Central memory CD8-positive, alpha-beta T cell (primary cell): ENCODE data around the gene CADPS2.

Source experiments
- ATAC-seq: fragments of 150-1000 bp; cut with Tn5 transposase; replicated peaks from 2 replicates; pipeline ENCODE4 v1.10.0; 2022; ENCODE audit warnings: mild to moderate bottlenecking, moderate FRiP score, moderate number of reproducible peaks; ENCODE audit not compliant: poor library complexity, severe bottlenecking; ENCODE audit errors: extremely low read depth
- DNase-seq, 2 donors: peaks; one replicate each; pipeline ENCODE4 v3.0.0; 2021; ENCODE audit warnings: low spot score in 2 of 2
- H3K27ac Mint-ChIP-seq: one replicate; pipeline ENCODE4 v1.8.0; 2022; ENCODE audit warnings: low read depth, mild to moderate bottlenecking, moderate library complexity, mixed read lengths
- H3K27me3 Mint-ChIP-seq: one replicate; pipeline ENCODE4 v1.8.0; 2022; ENCODE audit warnings: mixed read lengths
- H3K36me3 Mint-ChIP-seq: one replicate; pipeline ENCODE4 v1.8.0; 2022; ENCODE audit warnings: mild to moderate bottlenecking, moderate library complexity, mixed read lengths; ENCODE audit not compliant: insufficient read depth
- H3K4me1 Mint-ChIP-seq: one replicate; pipeline ENCODE4 v1.8.0; 2022; ENCODE audit warnings: mixed read lengths
- H3K4me3 Mint-ChIP-seq: one replicate; pipeline ENCODE4 v1.8.0; 2022; ENCODE audit warnings: mild to moderate bottlenecking, moderate library complexity, mixed read lengths
- H3K9me3 Mint-ChIP-seq: one replicate; pipeline ENCODE4 v1.8.0; 2022; ENCODE audit warnings: mixed read lengths

The CADPS2 gene

DNA sequence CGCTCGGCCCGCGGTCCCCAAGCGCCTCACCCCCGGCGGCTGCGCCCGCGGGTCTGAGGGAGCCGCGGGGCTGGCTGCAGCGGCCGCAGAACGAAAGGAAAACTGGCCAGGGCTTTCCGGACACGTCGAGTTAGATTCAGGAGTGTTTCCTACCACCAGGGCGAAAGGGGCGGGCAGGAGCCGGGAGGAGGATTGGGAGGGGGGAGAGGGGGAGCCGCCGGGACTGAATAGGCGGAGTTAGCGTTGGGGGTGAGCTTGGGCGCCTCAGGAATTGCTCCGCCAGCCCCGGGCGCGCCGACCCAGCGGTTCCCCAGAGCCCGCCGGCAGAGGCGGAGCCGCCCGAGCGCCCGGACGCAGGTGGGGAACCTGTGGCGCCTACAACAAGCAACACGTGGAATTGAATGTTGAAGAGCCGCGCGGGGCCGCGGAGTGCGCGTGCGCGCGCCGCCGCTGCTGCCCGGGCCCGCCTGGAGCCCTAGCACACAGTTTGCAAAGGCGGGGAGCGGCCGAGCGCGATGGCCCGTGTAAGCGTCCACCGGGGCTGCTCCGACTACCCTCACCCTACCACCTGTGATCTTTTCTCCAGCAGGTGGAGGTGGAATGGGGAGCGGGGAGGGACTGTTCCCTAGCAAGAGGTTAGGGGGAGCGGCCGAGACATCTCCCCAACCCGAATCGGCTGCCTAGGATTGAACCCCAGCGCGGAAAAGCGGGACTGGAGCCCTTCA, at the start of gene CADPS2:
CADPS2 (minus strand) TSS at position 104 of the 725 bp plus-strand sequence. CDS start 123 bp downstream, outside the sequence.
- H3K27ac Mint-ChIP-seq: no peak within 1 kb of the TSS
- no peak within 1 kb of the TSS for H3K4me3 Mint-ChIP-seq
- H3K27me3 Mint-ChIP-seq: peaks cover 25% of the 10 kb centered on the region
- H3K4me1 Mint-ChIP-seq: no peaks in the 10 kb centered on the region
- peaks cover 6% of the 10 kb centered on the region for H3K9me3 Mint-ChIP-seq
- ATAC-seq (no peak), DNase-seq (no peak)
- H3K36me3 Mint-ChIP-seq: no peaks in the 10 kb centered on the region

DNA sequence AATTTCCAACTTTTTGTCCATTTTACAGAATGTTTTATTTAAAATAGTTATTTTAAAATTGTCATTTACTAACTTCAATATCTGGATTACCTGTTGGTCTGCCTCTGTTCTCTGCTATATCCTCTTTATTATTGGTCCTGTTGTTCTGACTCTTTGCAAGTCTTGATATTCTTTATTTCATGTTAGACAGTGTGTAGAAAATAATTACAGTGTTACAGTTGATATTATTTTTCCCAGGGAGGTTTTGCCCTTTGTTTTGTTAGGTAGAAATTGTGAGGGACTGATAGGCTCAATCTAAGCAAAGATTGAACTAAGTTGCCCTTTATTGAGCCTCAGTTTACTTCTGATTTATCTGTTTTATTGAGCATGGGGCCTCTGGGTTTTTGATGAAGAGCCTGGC, 49.4 kb upstream of the CADPS2 start:
- Mint-ChIP-seq H3K4me1 (no peaks in the 10 kb centered on the region), H3K27me3 (no peaks in the 10 kb centered on the region), H3K9me3 (peaks cover 27% of the 10 kb centered on the region), H3K27ac (no peak overlapping the region), H3K4me3 (no peak overlapping the region), H3K36me3 (peaks cover under 1% of the 10 kb centered on the region)
- ATAC-seq (no peak), DNase-seq (no peak)

DNA sequence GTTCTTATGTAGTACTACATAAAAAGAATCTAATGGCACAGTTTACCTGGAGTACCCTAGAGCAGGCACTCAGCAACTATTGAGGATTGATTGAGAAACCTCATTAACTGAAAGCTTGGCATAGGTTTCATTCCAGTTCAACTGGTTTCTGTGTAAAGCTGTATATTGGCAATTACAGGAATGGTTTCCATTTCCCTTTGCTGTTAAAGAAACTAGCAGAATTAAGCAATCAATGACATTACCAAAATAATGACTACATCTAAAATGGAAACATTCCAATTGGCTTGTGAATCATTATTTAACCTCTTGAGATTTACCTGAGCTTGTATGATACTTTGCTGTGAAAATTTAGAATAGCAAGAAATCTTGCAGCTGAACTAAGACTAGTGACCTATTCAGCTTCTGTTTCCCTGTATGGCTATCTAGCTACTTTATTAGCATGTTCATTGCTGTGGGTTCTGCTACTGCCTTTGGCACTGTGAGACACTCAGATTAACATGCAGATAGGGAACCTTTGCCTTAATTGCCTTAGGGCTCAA, 33.5 kb upstream of the CADPS2 start:
- Mint-ChIP-seq H3K36me3 (no peaks in the 10 kb centered on the region), H3K4me3 (no peak overlapping the region), H3K9me3 (peaks cover 2% of the 10 kb centered on the region), H3K27me3 (no peaks in the 10 kb centered on the region), H3K4me1 (no peaks in the 10 kb centered on the region), H3K27ac (no peak overlapping the region)
- ATAC-seq: no peak
- no peak for DNase-seq

DNA sequence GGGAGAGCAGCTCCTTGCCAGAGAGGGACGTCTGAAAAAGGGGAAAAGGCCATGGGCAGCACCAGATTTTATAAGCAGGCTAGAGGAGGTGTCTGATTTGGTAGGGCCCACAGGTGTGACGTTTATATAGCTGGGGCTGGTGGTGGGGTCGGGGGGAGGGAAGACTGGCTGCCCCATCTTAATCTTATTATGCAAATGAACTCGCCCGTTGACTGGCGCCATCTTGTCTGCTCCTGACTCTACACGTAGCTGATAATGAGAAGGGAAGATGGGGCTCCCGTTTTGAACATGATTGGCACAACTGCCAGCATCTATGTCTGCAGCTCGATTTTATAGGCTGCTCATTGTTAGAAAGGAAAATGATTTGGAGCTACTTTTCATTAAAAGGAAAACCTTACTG, 28.6 kb upstream of the CADPS2 start:
- ATAC-seq (no peak), DNase-seq (no peak)
- H3K4me1 Mint-ChIP-seq: no peaks in the 10 kb centered on the region
- H3K36me3 Mint-ChIP-seq: no peaks in the 10 kb centered on the region
- no peaks in the 10 kb centered on the region for H3K27me3 Mint-ChIP-seq
- H3K9me3 Mint-ChIP-seq: peaks cover 12% of the 10 kb centered on the region
- no peak overlapping the region for H3K27ac Mint-ChIP-seq
- no peak overlapping the region for H3K4me3 Mint-ChIP-seq

DNA sequence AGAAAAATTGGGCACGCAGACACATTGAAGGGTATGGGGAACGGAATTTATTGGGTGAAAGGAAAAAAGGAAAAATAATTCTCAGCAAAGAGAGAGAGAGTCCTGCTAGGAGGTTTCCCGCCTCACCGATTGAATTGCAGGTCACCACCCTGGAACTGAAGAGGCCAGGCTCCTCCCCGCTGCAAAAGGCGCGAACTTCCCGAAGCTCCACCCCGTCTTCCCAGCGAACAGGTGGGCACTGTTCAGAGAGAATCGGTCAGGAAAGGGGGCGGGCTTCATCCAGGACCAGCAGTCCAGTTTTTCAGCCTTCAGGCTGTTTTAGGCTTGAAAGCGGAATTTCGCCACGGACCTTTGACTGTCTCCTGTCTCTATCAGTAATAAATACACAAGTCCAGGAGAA, 27.3 kb upstream of the CADPS2 start:
- DNase-seq (no peak), ATAC-seq (no peak)
- Mint-ChIP-seq H3K4me1 (no peaks in the 10 kb centered on the region), H3K36me3 (no peaks in the 10 kb centered on the region), H3K4me3 (no peak overlapping the region), H3K27ac (no peak overlapping the region), H3K27me3 (no peaks in the 10 kb centered on the region), H3K9me3 (peaks cover 12% of the 10 kb centered on the region)

DNA sequence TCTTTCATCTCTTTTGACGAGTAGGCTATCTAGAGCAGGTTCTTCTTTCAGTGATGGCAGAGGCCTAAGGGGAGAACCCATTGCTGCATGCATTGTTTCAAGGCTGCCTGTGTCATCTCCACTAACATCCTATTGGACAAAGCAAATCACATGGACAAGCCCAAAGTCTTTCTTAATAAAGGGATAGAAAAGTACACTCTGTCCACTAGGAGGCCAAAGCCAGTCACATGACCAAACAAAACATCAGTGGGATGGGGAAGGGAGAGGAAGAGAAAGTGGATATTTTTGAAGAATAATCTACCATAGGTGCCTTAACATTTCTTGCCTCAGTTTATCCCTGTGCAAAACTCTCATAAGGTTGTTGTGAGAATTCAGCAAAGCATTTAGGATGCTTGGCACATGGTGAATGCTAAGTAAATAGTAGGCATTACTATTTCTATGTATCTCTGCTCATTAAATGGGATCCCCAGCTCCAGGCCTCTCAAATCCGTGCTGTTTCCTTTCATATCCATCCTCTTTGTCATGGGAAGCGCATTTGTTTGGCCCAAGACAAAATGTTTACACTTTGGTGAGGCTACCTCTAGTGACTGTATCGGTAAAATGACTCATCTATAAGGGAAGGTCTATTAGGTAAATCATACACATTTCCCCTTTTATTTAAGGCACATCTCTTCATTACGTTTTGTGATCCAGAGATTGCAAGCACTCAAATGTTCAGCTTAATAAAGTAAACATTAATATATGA, 16.7 kb upstream of the CADPS2 start:
- H3K9me3 Mint-ChIP-seq: peaks cover 9% of the 10 kb centered on the region
- DNase-seq: no peak
- no peak for ATAC-seq
- no peaks in the 10 kb centered on the region for H3K36me3 Mint-ChIP-seq
- H3K4me1 Mint-ChIP-seq: no peaks in the 10 kb centered on the region
- no peaks in the 10 kb centered on the region for H3K27me3 Mint-ChIP-seq
- no peak overlapping the region for H3K27ac Mint-ChIP-seq
- no peak overlapping the region for H3K4me3 Mint-ChIP-seq

DNA sequence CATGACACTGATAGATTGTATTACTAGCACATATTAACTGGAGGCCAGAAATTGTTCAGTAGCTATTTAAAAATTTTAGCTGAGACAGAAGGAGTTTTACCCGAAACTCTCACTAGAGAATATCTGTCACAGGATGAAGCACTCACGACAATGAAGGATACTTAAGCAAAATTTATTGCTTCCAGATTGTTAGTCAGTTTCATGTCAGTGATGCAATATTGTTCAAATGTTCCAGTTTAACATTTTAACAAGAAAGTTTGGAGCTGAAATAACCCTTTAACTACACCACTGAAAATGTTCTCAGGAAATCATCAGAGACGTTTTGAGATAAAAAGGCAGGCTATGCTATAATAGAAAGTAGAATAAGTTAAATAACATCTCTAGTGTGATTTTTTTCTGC, 15.0 kb upstream of the CADPS2 start:
- Mint-ChIP-seq H3K27me3 (no peaks in the 10 kb centered on the region), H3K9me3 (peaks cover 9% of the 10 kb centered on the region), H3K27ac (no peak overlapping the region), H3K36me3 (no peaks in the 10 kb centered on the region), H3K4me3 (no peak overlapping the region), H3K4me1 (no peaks in the 10 kb centered on the region)
- no peak for ATAC-seq
- DNase-seq: no peak

DNA sequence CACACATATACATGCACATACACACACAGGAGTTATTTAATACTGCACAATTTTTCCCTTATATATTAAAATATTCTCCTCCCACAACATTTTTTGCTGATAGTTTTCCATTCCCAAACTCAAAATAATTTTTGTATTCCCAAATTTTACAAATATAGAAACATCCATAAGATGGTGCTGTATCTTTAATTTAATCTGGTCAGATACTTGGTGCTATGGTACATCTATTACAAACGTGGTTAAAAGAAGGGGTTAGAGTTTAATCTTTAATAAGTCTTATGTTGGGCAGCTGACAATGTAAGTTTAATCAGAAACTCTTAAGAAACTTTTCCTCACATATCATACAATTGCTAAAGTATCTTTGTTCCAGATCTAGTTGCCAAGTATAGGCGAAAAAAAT, 10.2 kb upstream of the CADPS2 start:
- ATAC-seq: no peak
- no peak overlapping the region for H3K27ac Mint-ChIP-seq
- H3K9me3 Mint-ChIP-seq: no peaks in the 10 kb centered on the region
- no peak overlapping the region for H3K4me3 Mint-ChIP-seq
- H3K27me3 Mint-ChIP-seq: no peaks in the 10 kb centered on the region
- DNase-seq: no peak
- H3K4me1 Mint-ChIP-seq: no peaks in the 10 kb centered on the region
- no peaks in the 10 kb centered on the region for H3K36me3 Mint-ChIP-seq

DNA sequence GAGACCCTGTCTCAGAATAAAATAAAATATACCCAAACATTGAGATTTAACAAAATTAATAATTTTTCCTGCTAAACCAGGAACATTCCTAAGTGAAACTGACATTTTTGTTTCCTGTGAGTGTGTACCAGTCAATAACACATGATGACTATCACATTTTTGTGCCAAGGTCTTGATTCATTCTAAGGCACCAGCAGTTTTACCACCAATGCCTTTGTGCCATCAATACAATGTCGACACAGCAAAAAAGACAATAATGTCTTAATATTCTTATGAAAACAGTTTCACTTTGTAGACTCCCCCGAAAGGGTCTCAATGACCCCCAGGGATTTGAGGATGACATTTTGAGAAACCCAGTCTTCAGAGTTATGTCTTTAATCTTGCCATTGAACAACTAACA, 7.2 kb upstream of the CADPS2 start:
- DNase-seq: no peak
- H3K36me3 Mint-ChIP-seq: no peaks in the 10 kb centered on the region
- peaks cover 7% of the 10 kb centered on the region for H3K27me3 Mint-ChIP-seq
- H3K4me3 Mint-ChIP-seq: no peak overlapping the region
- peaks cover 6% of the 10 kb centered on the region for H3K9me3 Mint-ChIP-seq
- ATAC-seq: no peak
- H3K4me1 Mint-ChIP-seq: no peaks in the 10 kb centered on the region
- no peak overlapping the region for H3K27ac Mint-ChIP-seq

DNA sequence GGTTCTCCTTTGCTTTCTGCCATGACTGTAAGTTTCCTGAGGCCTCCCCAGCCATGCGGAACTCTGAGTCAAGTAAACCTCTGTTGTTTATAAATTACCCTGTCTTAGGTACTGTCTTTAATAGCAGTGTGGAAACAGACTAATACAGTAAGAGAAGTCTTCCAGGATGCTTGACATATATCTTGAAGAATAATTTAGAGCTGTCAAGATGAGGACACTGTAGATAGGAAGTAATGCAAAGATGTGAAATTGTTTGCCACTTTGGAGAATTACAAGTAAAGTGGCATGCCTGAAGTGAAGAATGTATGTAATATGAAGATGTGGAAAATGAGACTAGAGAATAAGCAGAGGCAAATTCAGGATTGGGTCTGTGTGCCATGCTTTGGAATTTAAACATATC, 2.9 kb upstream of the CADPS2 start:
- DNase-seq (no peak), ATAC-seq (no peak)
- Mint-ChIP-seq H3K9me3 (peaks cover 6% of the 10 kb centered on the region), H3K4me3 (no peak overlapping the region), H3K27me3 (peaks cover 25% of the 10 kb centered on the region), H3K36me3 (no peaks in the 10 kb centered on the region), H3K27ac (no peak overlapping the region), H3K4me1 (no peaks in the 10 kb centered on the region)

DNA sequence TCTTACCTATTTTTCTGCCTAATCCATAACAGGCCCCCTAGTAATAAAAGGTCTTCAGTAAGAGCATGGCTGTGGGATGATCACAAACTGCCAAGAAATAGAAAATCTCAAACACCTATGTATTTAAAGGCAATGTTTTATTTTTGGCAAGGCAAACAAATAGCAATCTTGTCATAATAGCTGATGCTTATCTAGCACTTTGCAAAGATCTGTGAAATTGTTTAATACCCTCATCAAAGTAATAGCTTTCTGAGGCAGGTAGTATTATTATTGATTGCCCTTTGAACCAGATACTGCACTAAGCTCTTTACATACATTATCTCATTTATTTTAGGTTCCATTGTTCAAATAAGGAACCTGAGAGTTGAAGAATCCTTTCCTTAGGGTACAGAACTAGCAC, 1.6 kb upstream of the CADPS2 start:
- peaks cover 25% of the 10 kb centered on the region for H3K27me3 Mint-ChIP-seq
- no peak overlapping the region for H3K4me3 Mint-ChIP-seq
- H3K4me1 Mint-ChIP-seq: no peaks in the 10 kb centered on the region
- H3K9me3 Mint-ChIP-seq: peaks cover 6% of the 10 kb centered on the region
- ATAC-seq (no peak), DNase-seq (no peak)
- no peak overlapping the region for H3K27ac Mint-ChIP-seq
- no peaks in the 10 kb centered on the region for H3K36me3 Mint-ChIP-seq

DNA sequence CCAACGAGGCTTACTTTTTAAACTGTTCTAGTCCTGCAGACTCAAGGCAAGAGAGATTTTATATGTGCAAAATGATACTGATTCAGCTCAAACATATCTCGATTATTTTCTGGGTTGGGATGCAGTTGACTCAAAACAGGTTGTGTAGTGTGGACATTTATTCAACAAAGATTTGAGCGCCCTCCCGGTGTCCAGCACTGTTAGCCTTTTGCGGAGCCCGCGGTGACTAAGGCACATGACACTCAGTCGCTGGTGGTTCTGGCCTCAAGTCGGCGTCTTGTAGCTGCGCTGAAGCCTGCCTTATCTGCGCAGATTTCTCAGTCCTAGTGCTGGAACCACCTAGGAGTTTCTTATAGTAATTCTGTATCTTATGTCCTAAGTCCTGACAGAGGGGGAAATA, 938 bp upstream of the CADPS2 start:
- Mint-ChIP-seq H3K9me3 (peaks cover 6% of the 10 kb centered on the region), H3K4me3 (no peak overlapping the region), H3K27me3 (peaks cover 25% of the 10 kb centered on the region), H3K36me3 (no peaks in the 10 kb centered on the region), H3K27ac (no peak overlapping the region), H3K4me1 (no peaks in the 10 kb centered on the region)
- no peak for ATAC-seq
- no peak for DNase-seq
